Erythroblast (primary cell): ENCODE measurements around the gene SSR3.

Source experiments
- GATA1 ChIP-seq: IDR thresholded peaks from 2 replicates; pipeline ENCODE4 v1.6.1; 2011; ENCODE audit warnings: low read depth, mild to moderate bottlenecking, control low read depth, low read length, moderate library complexity
- POLR2A ChIP-seq: IDR thresholded peaks from 2 replicates; pipeline ENCODE4 v1.6.1; 2011; ENCODE audit warnings: mild to moderate bottlenecking, low read length

GRCh38 chr3:156513619-156514018, 41.3 kb downstream of the SSR3 start:
- TF ChIP-seq POLR2A (no peak), GATA1 (no peak)
